Measurements from ENCODE around the gene G2E3. TPM values are rescaled to one million over a fixed set of nuclear protein-coding genes. Genes with fewer than 3 reads are reported as not detected.

The G2E3 gene, protein sequence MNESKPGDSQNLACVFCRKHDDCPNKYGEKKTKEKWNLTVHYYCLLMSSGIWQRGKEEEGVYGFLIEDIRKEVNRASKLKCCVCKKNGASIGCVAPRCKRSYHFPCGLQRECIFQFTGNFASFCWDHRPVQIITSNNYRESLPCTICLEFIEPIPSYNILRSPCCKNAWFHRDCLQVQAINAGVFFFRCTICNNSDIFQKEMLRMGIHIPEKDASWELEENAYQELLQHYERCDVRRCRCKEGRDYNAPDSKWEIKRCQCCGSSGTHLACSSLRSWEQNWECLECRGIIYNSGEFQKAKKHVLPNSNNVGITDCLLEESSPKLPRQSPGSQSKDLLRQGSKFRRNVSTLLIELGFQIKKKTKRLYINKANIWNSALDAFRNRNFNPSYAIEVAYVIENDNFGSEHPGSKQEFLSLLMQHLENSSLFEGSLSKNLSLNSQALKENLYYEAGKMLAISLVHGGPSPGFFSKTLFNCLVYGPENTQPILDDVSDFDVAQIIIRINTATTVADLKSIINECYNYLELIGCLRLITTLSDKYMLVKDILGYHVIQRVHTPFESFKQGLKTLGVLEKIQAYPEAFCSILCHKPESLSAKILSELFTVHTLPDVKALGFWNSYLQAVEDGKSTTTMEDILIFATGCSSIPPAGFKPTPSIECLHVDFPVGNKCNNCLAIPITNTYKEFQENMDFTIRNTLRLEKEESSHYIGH
- 13.5 to 18.3 TPM (median 16.1 TPM) in 5 replicates for total RNA-seq (2022; extraction: Qiagen RNA extraction)

DNA sequence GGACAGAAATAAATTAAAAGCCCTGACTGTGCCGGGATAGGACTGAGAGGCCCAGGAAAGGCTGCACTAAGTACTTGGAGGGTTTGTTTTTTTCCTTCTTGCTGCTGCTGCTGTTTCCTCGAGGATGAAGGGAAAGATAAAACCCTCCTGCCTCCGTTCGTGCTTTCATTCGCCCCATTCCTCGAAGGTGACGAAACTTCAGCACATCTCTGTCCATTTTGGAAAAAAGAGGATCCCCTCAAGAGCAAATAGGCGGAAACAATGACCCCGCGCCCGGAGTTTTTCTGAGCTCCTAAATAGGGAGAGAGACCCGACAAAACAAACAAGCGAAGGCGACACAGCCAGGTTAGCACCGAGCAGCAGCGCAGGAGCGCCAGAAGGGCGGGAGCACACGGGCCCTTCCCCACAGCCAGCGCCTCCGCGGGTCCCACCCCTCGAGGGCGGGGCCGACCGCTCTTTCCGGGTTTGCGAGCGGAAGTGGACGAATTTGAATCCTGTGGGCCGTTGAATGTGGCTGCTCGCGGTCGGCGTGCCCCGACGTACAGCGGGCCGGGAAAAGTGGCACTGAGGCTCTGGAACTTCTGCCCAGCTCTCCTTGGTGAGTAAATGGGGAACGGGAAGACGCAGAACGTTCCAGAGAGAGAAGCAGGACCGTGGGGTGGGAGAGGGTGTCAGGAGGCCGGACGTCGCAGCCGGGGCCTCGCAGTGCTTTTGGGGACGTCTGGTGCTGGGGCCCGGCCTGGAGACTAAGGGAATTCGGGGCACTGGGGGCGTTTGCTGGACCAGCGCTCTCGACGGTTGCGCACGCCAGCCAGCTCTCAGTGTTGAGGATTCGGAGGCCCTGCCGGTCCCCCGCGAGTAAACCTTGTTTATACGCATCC, at the start of gene G2E3:
TSS of gene G2E3 (plus strand) at position 484 of the 881 bp plus-strand sequence. CDS start 21,922 bp downstream, outside the sequence.

DNA sequence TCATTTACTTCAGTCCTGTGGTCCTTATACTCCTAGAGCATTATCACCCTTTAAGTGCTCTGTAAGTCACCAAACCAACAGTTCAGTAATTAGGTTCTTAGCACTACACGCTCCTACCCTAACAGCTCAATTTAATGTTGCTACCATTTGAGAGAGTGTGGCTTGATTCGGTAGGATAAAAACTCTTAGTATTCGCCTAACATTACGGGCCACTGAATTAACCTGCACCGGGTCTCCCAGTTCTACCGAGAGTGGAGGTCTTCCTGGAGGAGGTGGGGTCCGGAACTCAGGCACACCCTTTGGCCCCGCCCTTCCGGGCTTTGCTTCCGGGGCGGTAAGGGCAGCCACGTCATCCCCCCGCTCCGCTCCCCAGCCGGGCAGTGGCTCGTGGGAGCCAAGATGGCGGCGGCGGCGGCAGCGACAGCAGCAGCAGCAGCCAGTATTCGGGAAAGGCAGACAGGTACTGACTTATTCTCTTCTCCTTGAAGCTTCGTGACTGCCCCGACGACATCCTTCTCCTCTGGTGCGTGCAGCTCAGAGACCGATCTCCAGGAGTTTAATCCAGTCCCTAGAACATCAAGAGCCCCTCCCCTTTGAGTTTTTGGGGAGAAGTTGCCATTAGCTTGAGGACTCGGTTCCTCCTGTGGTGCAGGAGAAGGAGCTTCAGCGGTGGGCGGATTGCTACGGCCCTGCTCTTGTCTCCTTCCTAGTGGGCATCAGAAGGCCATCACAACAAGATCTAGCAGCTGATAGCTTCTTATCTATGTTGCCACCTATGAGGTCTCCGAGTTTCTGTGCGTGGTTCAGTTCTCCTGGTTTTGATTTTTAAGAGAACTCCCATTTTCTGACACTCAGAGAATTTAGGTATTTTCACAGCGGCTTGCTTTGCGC, 63.2 kb downstream of the G2E3 start, which contains the start of gene SCFD1:
TSS of gene SCFD1 (plus strand) at position 380 of the 891 bp plus-strand sequence. CDS start at position 400, 20 bp downstream.

Other genes with a start within 250 kb of the G2E3 start
- gene SCFD1, start 63.2 kb downstream of the G2E3 start, total RNA-seq (2022; extraction: Qiagen RNA extraction) = 36.4 to 45.5 TPM (median 38.0 TPM) in 5 replicates

Measured in A549 treated with CORT108297 at 1 μM for 4 hours (cell line).